NCI-H774 (cell line): ENCODE results near the gene PARD6G.
A peak's percentile ranks its signal among the peaks of the same experiment; 100 is the strongest.
"Not testable (repeated sequence)": the region's sequence is repeated elsewhere in the genome, so short reads cannot be mapped to it uniquely, and the experiment has no call there.

Experiments
- DNase-seq: peaks from one replicate; lab custom pipeline; 2025; lab: John Stamatoyannopoulos, UW

The PARD6G gene

GRCh38 chr18:80247393-80247841, at the start of gene PARD6G:
Gene PARD6G (minus strand): TSS chr18:80247514. CDS start chr18:80247348, 166 bp downstream.
- DNase-seq: peak; percentile 50

GRCh38 chr18:80262241-80263033, 15.1 kb upstream of the PARD6G start:
- not testable (repeated sequence) for DNase-seq

- no peak for DNase-seq
These were observed 12.3 kb upstream of the PARD6G start for GRCh38 chr18:80259610-80260009.

GRCh38 chr18:80258640-80259039, 11.3 kb upstream of the PARD6G start:
- DNase-seq: no peak

- not testable (repeated sequence) for DNase-seq
These were observed 10.5 kb upstream of the PARD6G start for GRCh38 chr18:80257579-80258543.

GRCh38 chr18:80254971-80255500, 7.7 kb upstream of the PARD6G start:
- no peak for DNase-seq

GRCh38 chr18:80253871-80254492, 6.7 kb upstream of the PARD6G start:
- DNase-seq: no peak

GRCh38 chr18:80253236-80253635, 5.9 kb upstream of the PARD6G start:
- DNase-seq: no peak

- no peak for DNase-seq
These were observed 4.8 kb upstream of the PARD6G start for GRCh38 chr18:80252136-80252535.

- no peak for DNase-seq
These were observed 4.4 kb upstream of the PARD6G start for GRCh38 chr18:80251700-80252099.

GRCh38 chr18:80250740-80251364, 3.5 kb upstream of the PARD6G start:
- DNase-seq: no peak

- DNase-seq: no peak
These were observed 2.1 kb upstream of the PARD6G start for GRCh38 chr18:80249217-80250093.

- DNase-seq: no peak
These were observed 595 bp downstream of the PARD6G start for GRCh38 chr18:80246445-80247392.

GRCh38 chr18:80245781-80246444, 1.4 kb downstream of the PARD6G start:
- no peak for DNase-seq

- DNase-seq: no peak
These were observed 2.2 kb downstream of the PARD6G start for GRCh38 chr18:80244956-80245730.

GRCh38 chr18:80244167-80244566, 3.1 kb downstream of the PARD6G start:
- DNase-seq: no peak

- DNase-seq: no peak
These were observed 4.1 kb downstream of the PARD6G start for GRCh38 chr18:80243204-80243603.
